ENCODE data around the gene RPF1.
"Not testable (repeated sequence)": the region's sequence is repeated elsewhere in the genome, so short reads cannot be mapped to it uniquely, and the experiment has no call there.

RPF1 gene

GRCh38 chr1:84496498-84496897, 17.4 kb downstream of the RPF1 start:
- H3K27ac ChIP-seq (ENCODE audit: low read depth, low read length): no peak overlapping the region

GRCh38 chr1:84497631-84498275, 18.7 kb downstream of the RPF1 start:
- no peaks in the 10 kb centered on the region for H3K9me3 ChIP-seq (ENCODE audit: control insufficient read depth, insufficient read depth, low read depth, low read length)
- H3K27me3 ChIP-seq (ENCODE audit: control insufficient read depth, insufficient read depth, low read length): no peaks in the 10 kb centered on the region
- H3K9ac ChIP-seq (ENCODE audit: low read length): no peak overlapping the region
- no peak overlapping the region for H3K4me3 ChIP-seq (ENCODE audit: low read depth, low read length)
- H3K36me3 ChIP-seq (ENCODE audit: control insufficient read depth, insufficient read depth, low read length): peaks cover 79% of the 10 kb centered on the region
- peaks cover 8% of the 10 kb centered on the region for H3K4me1 ChIP-seq (ENCODE audit: control insufficient read depth, insufficient read depth, low read length)
- H3K27ac ChIP-seq (ENCODE audit: low read depth, low read length): no peak overlapping the region

More at GRCh38 chr1:84496498-84496897, 17.4 kb downstream of the RPF1 start:
- Histone ChIP-seq H3K4me1 (ENCODE audit: control insufficient read depth, insufficient read depth, low read length) (peaks cover 5% of the 10 kb centered on the region), H3K9me3 (ENCODE audit: control insufficient read depth, insufficient read depth, low read depth, low read length) (no peaks in the 10 kb centered on the region), H3K9ac (ENCODE audit: low read length) (no peak overlapping the region), H3K36me3 (ENCODE audit: control insufficient read depth, insufficient read depth, low read length) (peaks cover 86% of the 10 kb centered on the region), H3K4me3 (ENCODE audit: low read depth, low read length) (no peak overlapping the region), H3K27me3 (ENCODE audit: control insufficient read depth, insufficient read depth, low read length) (no peaks in the 10 kb centered on the region)

- peaks cover 28% of the 10 kb centered on the region for H3K4me1 ChIP-seq (ENCODE audit: control insufficient read depth, insufficient read depth, low read length)
- H3K4me3 ChIP-seq (ENCODE audit: low read depth, low read length): no peak overlapping the region
- H3K9me3 ChIP-seq (ENCODE audit: control insufficient read depth, insufficient read depth, low read depth, low read length): no peaks in the 10 kb centered on the region
- H3K36me3 ChIP-seq (ENCODE audit: control insufficient read depth, insufficient read depth, low read length): peaks cover 32% of the 10 kb centered on the region
- no peak overlapping the region for H3K9ac ChIP-seq (ENCODE audit: low read length)
- H3K27me3 ChIP-seq (ENCODE audit: control insufficient read depth, insufficient read depth, low read length): no peaks in the 10 kb centered on the region
- H3K27ac ChIP-seq (ENCODE audit: low read depth, low read length): no peak overlapping the region
Observed at GRCh38 chr1:84502927-84503326, 23.9 kb downstream of the RPF1 start.

- H3K4me1 ChIP-seq (ENCODE audit: control insufficient read depth, insufficient read depth, low read length): peaks cover 28% of the 10 kb centered on the region
- H3K9ac ChIP-seq (ENCODE audit: low read length): peak overlapping the region; percentile 87
- H3K4me3 ChIP-seq (ENCODE audit: low read depth, low read length): peak overlapping the region; percentile 86
- peaks cover 14% of the 10 kb centered on the region for H3K36me3 ChIP-seq (ENCODE audit: control insufficient read depth, insufficient read depth, low read length)
- H3K27ac ChIP-seq (ENCODE audit: low read depth, low read length): peak overlapping the region; percentile 33; the same call in 1 of the 2 replicates
- H3K27me3 ChIP-seq (ENCODE audit: control insufficient read depth, insufficient read depth, low read length): no peaks in the 10 kb centered on the region
- H3K9me3 ChIP-seq (ENCODE audit: control insufficient read depth, insufficient read depth, low read depth, low read length): no peaks in the 10 kb centered on the region; the same call in 1 of the 2 replicates
Observed at GRCh38 chr1:84504580-84505492, 25.8 kb downstream of the RPF1 start.

GRCh38 chr1:84505493-84506001, 26.5 kb downstream of the RPF1 start:
- Histone ChIP-seq H3K27ac (ENCODE audit: low read depth, low read length) (peak overlapping the region; percentile 33; the same call in 1 of the 2 replicates), H3K36me3 (ENCODE audit: control insufficient read depth, insufficient read depth, low read length) (peaks cover 10% of the 10 kb centered on the region; the same call in 1 of the 2 replicates), H3K27me3 (ENCODE audit: control insufficient read depth, insufficient read depth, low read length) (no peaks in the 10 kb centered on the region), H3K9ac (ENCODE audit: low read length) (peak overlapping the region; percentile 87), H3K9me3 (ENCODE audit: control insufficient read depth, insufficient read depth, low read depth, low read length) (no peaks in the 10 kb centered on the region; the same call in 1 of the 2 replicates), H3K4me1 (ENCODE audit: control insufficient read depth, insufficient read depth, low read length) (peaks cover 28% of the 10 kb centered on the region), H3K4me3 (ENCODE audit: low read depth, low read length) (peak overlapping the region; percentile 86)

- Histone ChIP-seq H3K27ac (ENCODE audit: low read depth, low read length) (peak within 1 kb of the TSS; percentile 33; the same call in 1 of the 2 replicates), H3K4me3 (ENCODE audit: low read depth, low read length) (peak within 1 kb of the TSS; percentile 86), H3K4me1 (ENCODE audit: control insufficient read depth, insufficient read depth, low read length) (peaks cover 26% of the 10 kb centered on the region), H3K27me3 (ENCODE audit: control insufficient read depth, insufficient read depth, low read length) (no peaks in the 10 kb centered on the region), H3K9me3 (ENCODE audit: control insufficient read depth, insufficient read depth, low read depth, low read length) (no peaks in the 10 kb centered on the region; the same call in 1 of the 2 replicates), H3K36me3 (ENCODE audit: control insufficient read depth, insufficient read depth, low read length) (peaks cover 9% of the 10 kb centered on the region; the same call in 1 of the 2 replicates), H3K9ac (ENCODE audit: low read length) (peak within 1 kb of the TSS; percentile 87)
Observed at GRCh38 chr1:84506002-84506728, 27.1 kb downstream of the RPF1 start, which contains the start of the genes GNG5 and SPATA1. Gene GNG5, minus strand, starts transcription at chr1:84506581. Its CDS starts 490 bp downstream, at chr1:84506091. Gene SPATA1, plus strand, starts transcription at chr1:84506386. Its CDS starts 9,974 bp downstream, at chr1:84516360.

- H3K27me3 ChIP-seq (ENCODE audit: control insufficient read depth, insufficient read depth, low read length): no peaks in the 10 kb centered on the region
- peaks cover 5% of the 10 kb centered on the region; the same call in 1 of the 2 replicates for H3K36me3 ChIP-seq (ENCODE audit: control insufficient read depth, insufficient read depth, low read length)
- peak overlapping the region; percentile 53 for H3K9ac ChIP-seq (ENCODE audit: low read length)
- H3K4me1 ChIP-seq (ENCODE audit: control insufficient read depth, insufficient read depth, low read length): peaks cover 20% of the 10 kb centered on the region
- H3K4me3 ChIP-seq (ENCODE audit: low read depth, low read length): peak overlapping the region; percentile 86
- no peaks in the 10 kb centered on the region; the same call in 1 of the 2 replicates for H3K9me3 ChIP-seq (ENCODE audit: control insufficient read depth, insufficient read depth, low read depth, low read length)
- peak overlapping the region; percentile 22; the same call in 1 of the 2 replicates for H3K27ac ChIP-seq (ENCODE audit: low read depth, low read length)
Observed at GRCh38 chr1:84506729-84507453, 27.8 kb downstream of the RPF1 start.

GRCh38 chr1:84507887-84508286, 28.8 kb downstream of the RPF1 start:
- not testable (repeated sequence) for H3K36me3 ChIP-seq (ENCODE audit: control insufficient read depth, insufficient read depth, low read length); H3K9ac ChIP-seq (ENCODE audit: low read length); H3K27ac ChIP-seq (ENCODE audit: low read depth, low read length); H3K9me3 ChIP-seq (ENCODE audit: control insufficient read depth, insufficient read depth, low read depth, low read length); H3K27me3 ChIP-seq (ENCODE audit: control insufficient read depth, insufficient read depth, low read length)
- H3K4me1 ChIP-seq (ENCODE audit: control insufficient read depth, insufficient read depth, low read length): peaks cover 20% of the 10 kb centered on the region
- 0 out of 2 replicates have a peak overlapping the region, but pooled peaks have one; percentile 86 for H3K4me3 ChIP-seq (ENCODE audit: low read depth, low read length)

GRCh38 chr1:84508510-84508909, 29.4 kb downstream of the RPF1 start:
- no peaks in the 10 kb centered on the region for H3K27me3 ChIP-seq (ENCODE audit: control insufficient read depth, insufficient read depth, low read length)
- no peak overlapping the region for H3K9ac ChIP-seq (ENCODE audit: low read length)
- H3K4me3 ChIP-seq (ENCODE audit: low read depth, low read length): no peak overlapping the region
- H3K36me3 ChIP-seq (ENCODE audit: control insufficient read depth, insufficient read depth, low read length): no peaks in the 10 kb centered on the region
- no peaks in the 10 kb centered on the region; the same call in 1 of the 2 replicates for H3K9me3 ChIP-seq (ENCODE audit: control insufficient read depth, insufficient read depth, low read depth, low read length)
- peaks cover 17% of the 10 kb centered on the region for H3K4me1 ChIP-seq (ENCODE audit: control insufficient read depth, insufficient read depth, low read length)
- no peak overlapping the region for H3K27ac ChIP-seq (ENCODE audit: low read depth, low read length)

- H3K4me3 ChIP-seq (ENCODE audit: low read depth, low read length): no peak overlapping the region
Observed at GRCh38 chr1:84509029-84509428, 30.0 kb downstream of the RPF1 start.

More at GRCh38 chr1:84509029-84509428, 30.0 kb downstream of the RPF1 start:
- H3K4me1 ChIP-seq (ENCODE audit: control insufficient read depth, insufficient read depth, low read length): peaks cover 12% of the 10 kb centered on the region
- no peaks in the 10 kb centered on the region for H3K36me3 ChIP-seq (ENCODE audit: control insufficient read depth, insufficient read depth, low read length)
- H3K27me3 ChIP-seq (ENCODE audit: control insufficient read depth, insufficient read depth, low read length): no peaks in the 10 kb centered on the region
- H3K9ac ChIP-seq (ENCODE audit: low read length): no peak overlapping the region
- H3K9me3 ChIP-seq (ENCODE audit: control insufficient read depth, insufficient read depth, low read depth, low read length): no peaks in the 10 kb centered on the region; the same call in 1 of the 2 replicates
- H3K27ac ChIP-seq (ENCODE audit: low read depth, low read length): no peak overlapping the region

Data from HUES6 (cell line).